Upper lobe of right lung (tissue), 1 donor: ENCODE measurements around the gene KRT14. TPM values are rescaled to one million over a fixed set of nuclear protein-coding genes. Genes with fewer than 3 reads are reported as not detected.
"Not testable (repeated sequence)": the region's sequence is repeated elsewhere in the genome, so short reads cannot be mapped to it uniquely, and the experiment has no call there.

Experiments
- ATAC-seq: fragments of 200-7000 bp; cut with Tn5 transposase; one replicate; pipeline ENCODE4 v1.9.1; 2020; ENCODE audit warnings: mild to moderate bottlenecking, moderate library complexity
- DNase-seq: peaks from one replicate; pipeline ENCODE4 v3.0.0-alpha.2; 2020
- H3K27ac ChIP-seq: fragments of 200-600 bp; one replicate; pipeline ENCODE4 v1.8.0; 2022
- H3K27me3 ChIP-seq: fragments of 200-600 bp; one replicate; pipeline ENCODE4 v1.8.0; 2022; ENCODE audit warnings: mild to moderate bottlenecking
- H3K36me3 ChIP-seq: fragments of 200-600 bp; one replicate; pipeline ENCODE4 v1.8.0; 2022
- H3K4me1 ChIP-seq: fragments of 200-600 bp; one replicate; pipeline ENCODE4 v1.8.0; 2022
- H3K4me3 ChIP-seq: fragments of 200-600 bp; one replicate; pipeline ENCODE4 v1.8.0; 2022; ENCODE audit warnings: mild to moderate bottlenecking
- H3K9me3 ChIP-seq: fragments of 200-600 bp; one replicate; pipeline ENCODE4 v1.8.0; 2022
- CTCF ChIP-seq: fragments of 200-600 bp; IDR thresholded peaks from one replicate; pipeline ENCODE4 v1.8.0; 2022; ENCODE audit warnings: antibody characterized with exemption
- intact Hi-C: fragments of 100-400 bp; cut with DNase I; formaldehyde crosslinking; loops from one replicate; pipeline ENCODE4 v1.11.0; 2022
- total RNA-seq: library from RNA; stranded (reverse); fragmentation: NEBNext Ultra II Directional; extraction: Animal tissue kit (Norgen Biotek cat#: 25700); gene quantifications from one replicate; pipeline ENCODE4 v1.2.1, GENCODE V29; 2021
- donor health status: DM: no; HTN: yes; CAD: no; lungs with severe emphysema.

KRT14 gene
- total RNA-seq, 1 donor from 2014 or later: not detected

- Histone ChIP-seq H3K36me3 (no peaks in the 10 kb centered on the region), H3K4me1 (peaks cover 14% of the 10 kb centered on the region), H3K27me3 (no peaks in the 10 kb centered on the region), H3K27ac (no peak overlapping the region), H3K4me3 (no peak overlapping the region), H3K9me3 (no peaks in the 10 kb centered on the region)
- intact Hi-C loops: loop anchor here (5.0 kb wide), 1 partner anchor 100 kb away; no protein-coding TSS in a partner anchor
- DNase-seq (no peak), ATAC-seq (no peak)
- TF ChIP-seq CTCF: no peak
Observed at GRCh38 chr17:41546819-41547218, 39.9 kb downstream of the KRT14 start.

- H3K27ac ChIP-seq: no peak overlapping the region
- no peak for DNase-seq
Observed at GRCh38 chr17:41545829-41546410, 40.8 kb downstream of the KRT14 start.

GRCh38 chr17:41544935-41545334 lies 41.8 kb downstream of the KRT14 start:
- intact Hi-C loops: loop anchor here (5.0 kb wide), 1 partner anchor 102 kb away; no protein-coding TSS in a partner anchor
- ATAC-seq: no peak

More at GRCh38 chr17:41545829-41546410, 40.8 kb downstream of the KRT14 start:
- TF ChIP-seq CTCF: no peak
- ATAC-seq: no peak
- Histone ChIP-seq H3K27me3 (no peaks in the 10 kb centered on the region), H3K4me3 (no peak overlapping the region), H3K4me1 (peaks cover 14% of the 10 kb centered on the region), H3K9me3 (no peaks in the 10 kb centered on the region), H3K36me3 (no peaks in the 10 kb centered on the region)
- intact Hi-C loops: loop anchor here (5.0 kb wide), 1 partner anchor 101 kb away; no protein-coding TSS in a partner anchor

GRCh38 chr17:41544491-41544892 lies 42.2 kb downstream of the KRT14 start:
- Histone ChIP-seq H3K27ac (no peak overlapping the region), H3K4me3 (no peak overlapping the region), H3K9me3 (no peaks in the 10 kb centered on the region), H3K36me3 (no peaks in the 10 kb centered on the region), H3K27me3 (no peaks in the 10 kb centered on the region), H3K4me1 (peaks cover 14% of the 10 kb centered on the region)
- no peak for TF ChIP-seq CTCF
- ATAC-seq: peak; percentile 53
- no peak for DNase-seq
- intact Hi-C loops: no loop called here

More at GRCh38 chr17:41544935-41545334, 41.8 kb downstream of the KRT14 start:
- H3K27me3 ChIP-seq: no peaks in the 10 kb centered on the region
- DNase-seq: no peak
- TF ChIP-seq CTCF: no peak
- peaks cover 14% of the 10 kb centered on the region for H3K4me1 ChIP-seq
- no peaks in the 10 kb centered on the region for H3K36me3 ChIP-seq
- no peak overlapping the region for H3K4me3 ChIP-seq
- H3K27ac ChIP-seq: no peak overlapping the region
- no peaks in the 10 kb centered on the region for H3K9me3 ChIP-seq

- H3K9me3 ChIP-seq, H3K4me3 ChIP-seq, ATAC-seq, H3K27me3 ChIP-seq, DNase-seq, intact Hi-C loops, H3K27ac ChIP-seq, H3K4me1 ChIP-seq, H3K36me3 ChIP-seq: not testable (repeated sequence)
Observed at GRCh38 chr17:41542786-41543185, 43.9 kb downstream of the KRT14 start.

GRCh38 chr17:41542357-41542756 lies 44.3 kb downstream of the KRT14 start:
- intact Hi-C loops: no loop called here
- TF ChIP-seq CTCF: no peak
- no peak for DNase-seq

More at GRCh38 chr17:41542357-41542756, 44.3 kb downstream of the KRT14 start:
- no peaks in the 10 kb centered on the region for H3K27me3 ChIP-seq
- H3K9me3 ChIP-seq: no peaks in the 10 kb centered on the region
- no peak for ATAC-seq
- H3K36me3 ChIP-seq: no peaks in the 10 kb centered on the region
- no peak overlapping the region for H3K4me3 ChIP-seq
- no peak overlapping the region for H3K27ac ChIP-seq
- no peaks in the 10 kb centered on the region for H3K4me1 ChIP-seq
